ENCODE data around the gene HBM.
"Not testable (repeated sequence)": the region's sequence is repeated elsewhere in the genome, so short reads cannot be mapped to it uniquely, and the experiment has no call there.

- TF ChIP-seq POLR2A, CTCF, POLR2AphosphoS5 (IDR thresholded peaks at IDR 0.05): not testable (repeated sequence)
Measured at GRCh38 chr16:204046-204445, 38.3 kb downstream of the HBM start.
